ENCODE data around the gene PHACTR3. TPM values are rescaled to one million over a fixed set of nuclear protein-coding genes. Genes with fewer than 3 reads are reported as not detected.

Gene PHACTR3
- total and polyA plus RNA-seq, 4 donors: 0.14 to 0.42 (median 0.17) TPM

- Histone ChIP-seq H3K4me3 (ENCODE audit: low read depth in 1 of 3, low read length in 3 of 3) (no peak overlapping the region), H3K9ac (ENCODE audit: low read depth in 1 of 2, low read length in 2 of 2) (no peak overlapping the region), H3K9me3 (ENCODE audit: control insufficient read depth in 4 of 4, low read length in 3 of 4) (no peaks in the 10 kb centered on the region), H3K4me1 (ENCODE audit: control insufficient read depth in 4 of 4, insufficient read depth in 4 of 4, low read length in 3 of 4) (no peaks in the 10 kb centered on the region), H3K27ac (ENCODE audit: low read depth in 1 of 2, low read length in 2 of 2) (no peak overlapping the region), H3K27me3 (ENCODE audit: control insufficient read depth in 4 of 4, insufficient read depth in 4 of 4, low read length in 3 of 4) (no peaks in the 10 kb centered on the region), H3K36me3 (ENCODE audit: control insufficient read depth in 4 of 4, insufficient read depth in 3 of 4, low read depth in 1 of 4, low read length in 3 of 4) (no peaks in the 10 kb centered on the region)
- TF ChIP-seq RXRA (IDR thresholded peaks at IDR 0.05) (no peak), NR2F2 (IDR thresholded peaks at IDR 0.05) (no peak), FOXA1 (IDR thresholded peaks at IDR 0.05) (no peak), JUND (IDR thresholded peaks at IDR 0.05) (no peak)
- TF ChIP-seq, protein P1, sequence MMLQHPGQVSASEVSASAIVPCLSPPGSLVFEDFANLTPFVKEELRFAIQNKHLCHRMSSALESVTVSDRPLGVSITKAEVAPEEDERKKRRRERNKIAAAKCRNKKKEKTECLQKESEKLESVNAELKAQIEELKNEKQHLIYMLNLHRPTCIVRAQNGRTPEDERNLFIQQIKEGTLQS (IDR thresholded peaks at IDR 0.05): no peak
- 68% methylated on average over 8 of the region's 8 CpGs for WGBS
- DNase-seq (ENCODE audit: low spot score): peak; percentile 28
Observed at GRCh38 chr20:59824711-59825562, 220.6 kb downstream of the PHACTR3 start.

GRCh38 chr20:59825563-59825920, 221.2 kb downstream of the PHACTR3 start:
- Histone ChIP-seq H3K4me1 (ENCODE audit: control insufficient read depth in 4 of 4, insufficient read depth in 4 of 4, low read length in 3 of 4) (no peaks in the 10 kb centered on the region), H3K9ac (ENCODE audit: low read depth in 1 of 2, low read length in 2 of 2) (no peak overlapping the region), H3K27ac (ENCODE audit: low read depth in 1 of 2, low read length in 2 of 2) (no peak overlapping the region), H3K9me3 (ENCODE audit: control insufficient read depth in 4 of 4, low read length in 3 of 4) (no peaks in the 10 kb centered on the region), H3K4me3 (ENCODE audit: low read depth in 1 of 3, low read length in 3 of 3) (no peak overlapping the region), H3K36me3 (ENCODE audit: control insufficient read depth in 4 of 4, insufficient read depth in 3 of 4, low read depth in 1 of 4, low read length in 3 of 4) (no peaks in the 10 kb centered on the region), H3K27me3 (ENCODE audit: control insufficient read depth in 4 of 4, insufficient read depth in 4 of 4, low read length in 3 of 4) (no peaks in the 10 kb centered on the region)
- TF ChIP-seq EGR1 (IDR thresholded peaks at IDR 0.05; ENCODE audit: low read depth in 2 of 2) (no peak), HNF4G (IDR thresholded peaks at IDR 0.05) (no peak), SP1 (IDR thresholded peaks at IDR 0.05) (no peak), GABPA (IDR thresholded peaks at IDR 0.05 in 1 of 2, conservative IDR thresholded peaks at IDR 0.05 in 1 of 2) (no peak), NR2F2 (IDR thresholded peaks at IDR 0.05) (no peak), ZBTB33 (IDR thresholded peaks at IDR 0.05) (no peak), YY1 (IDR thresholded peaks at IDR 0.05) (no peak)
- TF ChIP-seq, protein P2, sequence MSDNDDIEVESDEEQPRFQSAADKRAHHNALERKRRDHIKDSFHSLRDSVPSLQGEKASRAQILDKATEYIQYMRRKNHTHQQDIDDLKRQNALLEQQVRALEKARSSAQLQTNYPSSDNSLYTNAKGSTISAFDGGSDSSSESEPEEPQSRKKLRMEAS (IDR thresholded peaks at IDR 0.05): no peak
- WGBS: 94% methylated on average over 4 of the region's 4 CpGs
- no peak for DNase-seq (ENCODE audit: low spot score)

- H3K27ac ChIP-seq (ENCODE audit: low read depth in 1 of 2, low read length in 2 of 2): no peak overlapping the region
- H3K4me3 ChIP-seq (ENCODE audit: low read depth in 1 of 3, low read length in 3 of 3): no peak overlapping the region
- H3K9me3 ChIP-seq (ENCODE audit: control insufficient read depth in 4 of 4, low read length in 3 of 4): no peaks in the 10 kb centered on the region
- no peak overlapping the region for H3K9ac ChIP-seq (ENCODE audit: low read depth in 1 of 2, low read length in 2 of 2)
- DNase-seq (ENCODE audit: low spot score): no peak
- H3K36me3 ChIP-seq (ENCODE audit: control insufficient read depth in 4 of 4, insufficient read depth in 3 of 4, low read depth in 1 of 4, low read length in 3 of 4): no peaks in the 10 kb centered on the region
- H3K27me3 ChIP-seq (ENCODE audit: control insufficient read depth in 4 of 4, insufficient read depth in 4 of 4, low read length in 3 of 4): no peaks in the 10 kb centered on the region
- H3K4me1 ChIP-seq (ENCODE audit: control insufficient read depth in 4 of 4, insufficient read depth in 4 of 4, low read length in 3 of 4): no peaks in the 10 kb centered on the region
- WGBS: 77% methylated on average over 11 of the region's 11 CpGs
- TF ChIP-seq, protein P3, sequence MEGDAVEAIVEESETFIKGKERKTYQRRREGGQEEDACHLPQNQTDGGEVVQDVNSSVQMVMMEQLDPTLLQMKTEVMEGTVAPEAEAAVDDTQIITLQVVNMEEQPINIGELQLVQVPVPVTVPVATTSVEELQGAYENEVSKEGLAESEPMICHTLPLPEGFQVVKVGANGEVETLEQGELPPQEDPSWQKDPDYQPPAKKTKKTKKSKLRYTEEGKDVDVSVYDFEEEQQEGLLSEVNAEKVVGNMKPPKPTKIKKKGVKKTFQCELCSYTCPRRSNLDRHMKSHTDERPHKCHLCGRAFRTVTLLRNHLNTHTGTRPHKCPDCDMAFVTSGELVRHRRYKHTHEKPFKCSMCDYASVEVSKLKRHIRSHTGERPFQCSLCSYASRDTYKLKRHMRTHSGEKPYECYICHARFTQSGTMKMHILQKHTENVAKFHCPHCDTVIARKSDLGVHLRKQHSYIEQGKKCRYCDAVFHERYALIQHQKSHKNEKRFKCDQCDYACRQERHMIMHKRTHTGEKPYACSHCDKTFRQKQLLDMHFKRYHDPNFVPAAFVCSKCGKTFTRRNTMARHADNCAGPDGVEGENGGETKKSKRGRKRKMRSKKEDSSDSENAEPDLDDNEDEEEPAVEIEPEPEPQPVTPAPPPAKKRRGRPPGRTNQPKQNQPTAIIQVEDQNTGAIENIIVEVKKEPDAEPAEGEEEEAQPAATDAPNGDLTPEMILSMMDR (IDR thresholded peaks at IDR 0.05; ENCODE audit: low read depth, low read length, missing input control): no peak
- TF ChIP-seq FOXA1 (IDR thresholded peaks at IDR 0.05) (no peak), HNF4G (IDR thresholded peaks at IDR 0.05) (no peak), JUND (IDR thresholded peaks at IDR 0.05) (no peak), ZBTB33 (IDR thresholded peaks at IDR 0.05) (no peak), EGR1 (IDR thresholded peaks at IDR 0.05; ENCODE audit: low read depth in 2 of 2) (no peak), GABPA (IDR thresholded peaks at IDR 0.05 in 1 of 2, conservative IDR thresholded peaks at IDR 0.05 in 1 of 2) (no peak), TAF1 (conservative IDR thresholded peaks at IDR 0.05) (no peak), FOXA2 (IDR thresholded peaks at IDR 0.05) (no peak), RAD21 (IDR thresholded peaks at IDR 0.05) (no peak), NR2F2 (IDR thresholded peaks at IDR 0.05) (no peak), SP1 (IDR thresholded peaks at IDR 0.05) (no peak), HNF4A (conservative IDR thresholded peaks at IDR 0.05) (no peak)
Observed at GRCh38 chr20:59825944-59826759, 221.8 kb downstream of the PHACTR3 start.

Data from liver (tissue), 9 donors.